Karpas-422 (cell line): ENCODE data around the gene TAS2R1. TPM values are rescaled to one million over a fixed set of nuclear protein-coding genes. Genes with fewer than 3 reads are reported as not detected.

Experiments
- DNase-seq: peaks from one replicate; pipeline ENCODE4 v3.0.0-alpha.2; 2015
- H2AFZ ChIP-seq: fragments of 200-600 bp; sonication (generic); 2 replicates; pipeline ENCODE4 v1.6.1; 2014; ENCODE audit warnings: antibody characterized with exemption, low read length, mixed read lengths
- H3K27ac ChIP-seq: fragments of 200-600 bp; sonication (generic); 2 replicates; pipeline ENCODE4 v1.5.1; 2014; ENCODE audit warnings: mild to moderate bottlenecking, low read length, moderate library complexity
- H3K27me3 ChIP-seq: fragments of 200-600 bp; sonication (generic); 2 replicates; pipeline ENCODE4 v1.6.1; 2014; ENCODE audit warnings: low read length, mixed read lengths
- H3K36me3 ChIP-seq: fragments of 200-600 bp; sonication (generic); 2 replicates; pipeline ENCODE4 v1.6.1; 2014; ENCODE audit warnings: low read length, mixed read lengths; ENCODE audit not compliant: insufficient read depth
- H3K4me1 ChIP-seq: fragments of 200-600 bp; sonication (generic); 2 replicates; pipeline ENCODE4 v1.6.1; 2014; ENCODE audit warnings: mild to moderate bottlenecking, low read length, mixed read lengths
- H3K4me2 ChIP-seq: fragments of 200-600 bp; sonication (generic); 2 replicates; pipeline ENCODE4 v1.6.1; 2014; ENCODE audit warnings: low read length, low read depth, mild to moderate bottlenecking; ENCODE audit not compliant: poor library complexity, severe bottlenecking
- H3K4me3 ChIP-seq: fragments of 200-600 bp; sonication (generic); 2 replicates; pipeline ENCODE4 v1.5.1; 2014; ENCODE audit warnings: mild to moderate bottlenecking, antibody characterized with exemption, low read length, mixed read lengths
- H3K79me2 ChIP-seq: fragments of 200-600 bp; sonication (generic); 2 replicates; pipeline ENCODE4 v1.6.1; 2014; ENCODE audit warnings: mild to moderate bottlenecking, low read length, mixed read lengths
- H3K9ac ChIP-seq: fragments of 200-600 bp; sonication (generic); 2 replicates; pipeline ENCODE4 v1.6.0; 2014; ENCODE audit warnings: low read length
- H3K9me2 ChIP-seq: fragments of 200-600 bp; sonication (generic), shearing (Covaris generic); replicated peaks from 2 replicates; pipeline ENCODE4 v1.6.0; 2014; ENCODE audit warnings: mild to moderate bottlenecking, low read length, moderate library complexity; ENCODE audit not compliant: insufficient read depth
- H3K9me3 ChIP-seq: fragments of 300-700, 200-600 bp; sonication (generic); 2 replicates; pipeline ENCODE4 v1.6.1; 2014; ENCODE audit warnings: low read length, mixed read lengths
- H4K20me1 ChIP-seq: fragments of 200-600 bp; sonication (generic); 2 replicates; pipeline ENCODE4 v1.6.1; 2014; ENCODE audit warnings: mild to moderate bottlenecking, antibody characterized with exemption, low read length, low read depth; ENCODE audit not compliant: insufficient read depth
- total RNA-seq: library from RNA; depleted of rRNA; stranded (reverse); fragments of >200 nt; shearing (Covaris generic); gene quantifications from 2 replicates; pipeline ENCODE4 v1.2.3, GENCODE V29; 2014; ENCODE audit warnings: low replicate concordance

TAS2R1 gene
- total RNA-seq, 1 experiment from 2014 or later: not detected

GRCh38 chr5:9619331-9620092 is 10.6 kb downstream of the TAS2R1 start:
- H3K4me2 ChIP-seq: no peak overlapping the region
- H3K9me2 ChIP-seq: no peaks in the 10 kb centered on the region
- H3K9me3 ChIP-seq: no peaks in the 10 kb centered on the region
- no peaks in the 10 kb centered on the region for H3K27me3 ChIP-seq
- H3K27ac ChIP-seq: no peak overlapping the region
- H3K79me2 ChIP-seq: no peaks in the 10 kb centered on the region
- H2AFZ ChIP-seq: no peak overlapping the region
- no peak for DNase-seq
- H3K9ac ChIP-seq: no peak overlapping the region
- H3K4me3 ChIP-seq: no peak overlapping the region
- H4K20me1 ChIP-seq: no peaks in the 10 kb centered on the region
- no peaks in the 10 kb centered on the region for H3K36me3 ChIP-seq
- no peaks in the 10 kb centered on the region for H3K4me1 ChIP-seq

DNA sequence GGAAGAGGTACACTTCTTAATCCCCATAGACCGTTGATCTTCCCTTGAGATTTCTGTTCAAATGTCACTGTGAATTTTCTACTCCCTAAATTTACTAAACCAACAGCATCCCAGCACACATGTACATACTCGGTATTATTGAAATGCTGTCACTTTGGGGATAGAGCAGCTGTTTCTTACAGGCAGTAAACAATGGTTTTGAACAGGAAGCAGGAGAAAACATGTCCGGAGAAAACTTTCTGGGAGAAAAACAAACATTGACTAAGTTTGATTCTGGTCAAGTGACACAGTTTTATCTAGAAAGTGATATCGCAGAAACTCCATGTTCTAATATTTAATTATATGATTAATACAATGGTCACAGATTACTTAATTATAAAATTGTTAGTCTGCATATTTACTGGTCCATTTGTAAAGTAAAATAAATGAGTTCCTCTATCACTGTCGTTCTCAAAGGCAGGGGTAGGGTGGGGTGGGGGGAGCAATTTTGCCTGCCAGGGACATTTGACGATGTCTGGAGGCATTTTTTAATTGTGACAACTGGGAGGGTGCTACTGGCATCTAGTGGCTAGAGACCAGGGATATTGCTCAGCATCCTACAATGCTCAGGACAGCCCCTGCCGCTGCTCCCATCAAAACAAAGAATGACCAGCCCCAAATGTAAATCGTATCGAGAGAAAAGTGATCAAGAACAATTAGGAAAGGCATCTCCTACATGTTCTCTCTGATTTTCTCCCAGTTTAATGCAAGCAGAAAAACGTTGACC is 12.2 kb downstream of the TAS2R1 start:
- no peaks in the 10 kb centered on the region for H4K20me1 ChIP-seq
- no peaks in the 10 kb centered on the region for H3K4me1 ChIP-seq
- no peaks in the 10 kb centered on the region for H3K9me2 ChIP-seq
- H3K4me3 ChIP-seq: no peak overlapping the region
- no peak for DNase-seq
- no peak overlapping the region for H3K9ac ChIP-seq
- no peak overlapping the region for H3K4me2 ChIP-seq
- H3K27me3 ChIP-seq: no peaks in the 10 kb centered on the region
- H3K27ac ChIP-seq: no peak overlapping the region
- H2AFZ ChIP-seq: no peak overlapping the region
- H3K9me3 ChIP-seq: no peaks in the 10 kb centered on the region
- H3K36me3 ChIP-seq: no peaks in the 10 kb centered on the region
- no peaks in the 10 kb centered on the region for H3K79me2 ChIP-seq

DNA sequence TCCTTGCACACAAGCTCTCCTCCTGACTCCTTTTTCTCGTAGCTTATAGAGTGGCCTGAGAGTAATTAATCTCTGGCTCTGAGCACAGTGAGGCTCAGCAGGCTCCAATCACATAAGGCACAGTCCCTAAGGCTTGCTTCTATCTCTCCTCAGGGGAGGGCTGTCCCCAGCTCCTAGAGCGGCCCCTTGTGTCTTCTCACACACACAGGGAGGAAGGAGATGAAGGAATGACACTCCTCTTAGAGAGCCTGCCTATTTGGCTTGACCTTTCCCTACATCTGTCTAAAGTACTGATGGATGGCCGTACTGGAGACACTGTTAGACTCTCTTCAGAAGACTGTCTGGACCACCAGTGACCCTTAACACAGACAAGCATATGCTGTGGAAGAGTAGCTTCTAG is 12.9 kb downstream of the TAS2R1 start:
- no peak overlapping the region for H3K4me2 ChIP-seq

DNA sequence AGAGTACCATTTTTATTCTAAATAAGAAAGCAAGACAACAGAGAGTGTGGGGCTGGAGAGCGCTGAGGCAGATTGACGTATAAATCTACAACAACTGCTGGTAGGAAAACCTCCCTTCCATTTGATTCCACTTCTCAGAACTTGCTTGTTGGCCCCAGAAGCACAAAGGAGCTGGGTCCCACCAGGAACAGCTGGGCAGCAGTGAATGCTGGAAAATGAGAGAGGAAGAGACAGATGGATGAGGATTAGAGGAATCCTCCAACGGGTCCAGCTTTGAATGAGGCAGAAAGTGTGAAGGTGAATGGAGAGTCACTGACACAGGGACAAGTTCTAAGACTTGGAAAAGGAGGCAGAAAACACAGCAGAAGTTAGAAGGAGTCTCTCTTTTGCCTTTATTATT is 14.8 kb downstream of the TAS2R1 start:
- no peaks in the 10 kb centered on the region for H3K79me2 ChIP-seq
- no peaks in the 10 kb centered on the region for H3K9me2 ChIP-seq
- H2AFZ ChIP-seq: no peak overlapping the region
- no peak for DNase-seq
- no peaks in the 10 kb centered on the region for H3K9me3 ChIP-seq
- no peak overlapping the region for H3K9ac ChIP-seq
- no peaks in the 10 kb centered on the region for H3K27me3 ChIP-seq
- H3K36me3 ChIP-seq: no peaks in the 10 kb centered on the region
- no peaks in the 10 kb centered on the region for H3K4me1 ChIP-seq
- H3K27ac ChIP-seq: no peak overlapping the region
- no peak overlapping the region for H3K4me3 ChIP-seq
- no peak overlapping the region for H3K4me2 ChIP-seq
- H4K20me1 ChIP-seq: no peaks in the 10 kb centered on the region

More for the DNA sequence above, 12.9 kb downstream of the TAS2R1 start:
- H3K4me3 ChIP-seq: no peak overlapping the region
- H3K9me3 ChIP-seq: no peaks in the 10 kb centered on the region
- no peaks in the 10 kb centered on the region for H4K20me1 ChIP-seq
- no peaks in the 10 kb centered on the region for H3K79me2 ChIP-seq
- H3K9me2 ChIP-seq: no peaks in the 10 kb centered on the region
- no peaks in the 10 kb centered on the region for H3K36me3 ChIP-seq
- no peak overlapping the region for H3K27ac ChIP-seq
- no peaks in the 10 kb centered on the region for H3K4me1 ChIP-seq
- H3K9ac ChIP-seq: no peak overlapping the region
- DNase-seq: no peak
- no peaks in the 10 kb centered on the region for H3K27me3 ChIP-seq
- no peak overlapping the region for H2AFZ ChIP-seq

DNA sequence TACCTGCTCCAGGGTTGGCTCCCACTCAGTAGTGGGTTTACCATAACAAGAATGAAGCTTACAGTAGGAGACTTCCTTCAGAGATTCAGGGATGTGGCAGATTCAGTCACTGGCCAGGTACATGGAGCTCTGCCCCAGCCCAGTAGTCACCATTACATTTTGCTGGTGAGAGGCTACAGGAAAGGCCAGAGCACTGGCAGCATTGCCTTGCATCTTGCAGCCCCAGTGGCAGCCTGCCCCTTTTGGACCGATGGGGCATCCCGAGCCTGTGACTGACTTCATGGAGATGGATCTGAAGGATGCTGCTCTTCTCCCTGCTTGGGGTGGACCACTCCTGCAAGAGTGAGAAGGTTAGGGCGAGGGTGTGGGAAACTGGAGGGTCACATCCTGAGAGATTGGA is 16.8 kb downstream of the TAS2R1 start:
- H3K9me2 ChIP-seq: no peaks in the 10 kb centered on the region
- DNase-seq: no peak

GRCh38 chr5:9610969-9611368 is 19.2 kb downstream of the TAS2R1 start:
- DNase-seq: no peak
- no peaks in the 10 kb centered on the region for H3K4me1 ChIP-seq
- H2AFZ ChIP-seq: no peak overlapping the region
- no peak overlapping the region for H3K4me2 ChIP-seq
- no peak overlapping the region for H3K9ac ChIP-seq
- no peak overlapping the region for H3K4me3 ChIP-seq
- no peaks in the 10 kb centered on the region for H3K9me3 ChIP-seq
- no peaks in the 10 kb centered on the region for H3K79me2 ChIP-seq
- no peaks in the 10 kb centered on the region for H3K27me3 ChIP-seq
- no peaks in the 10 kb centered on the region for H3K9me2 ChIP-seq
- H3K27ac ChIP-seq: no peak overlapping the region
- H4K20me1 ChIP-seq: no peaks in the 10 kb centered on the region
- no peaks in the 10 kb centered on the region for H3K36me3 ChIP-seq

More for the DNA sequence above, 16.8 kb downstream of the TAS2R1 start:
- Histone ChIP-seq H3K9me3 (no peaks in the 10 kb centered on the region), H2AFZ (no peak overlapping the region), H3K36me3 (no peaks in the 10 kb centered on the region), H3K4me3 (no peak overlapping the region), H3K9ac (no peak overlapping the region), H3K27ac (no peak overlapping the region), H3K4me1 (no peaks in the 10 kb centered on the region), H4K20me1 (no peaks in the 10 kb centered on the region), H3K79me2 (no peaks in the 10 kb centered on the region), H3K27me3 (no peaks in the 10 kb centered on the region), H3K4me2 (no peak overlapping the region)

DNA sequence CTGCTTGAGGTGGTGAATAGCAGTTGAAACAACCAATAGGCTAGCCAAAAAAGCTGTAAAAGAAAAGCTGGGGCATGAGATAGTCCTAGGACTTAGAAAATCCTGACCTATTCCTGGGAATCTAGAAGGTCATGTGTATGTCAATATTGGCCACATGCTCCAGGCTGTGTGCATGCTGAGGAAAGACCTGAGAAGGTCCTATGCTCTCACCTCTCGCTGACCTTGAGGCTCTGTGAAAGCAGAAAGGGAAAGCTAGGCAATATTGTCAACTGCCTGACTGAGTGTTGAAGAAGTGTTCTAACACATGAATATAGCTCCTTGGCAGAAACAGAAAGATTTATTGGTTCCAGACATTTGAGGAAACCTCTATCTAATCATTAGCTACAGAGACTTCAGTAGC is 19.8 kb downstream of the TAS2R1 start:
- Histone ChIP-seq H3K9me3 (no peaks in the 10 kb centered on the region), H2AFZ (no peak overlapping the region), H3K36me3 (no peaks in the 10 kb centered on the region), H3K27ac (no peak overlapping the region), H3K27me3 (no peaks in the 10 kb centered on the region), H3K4me1 (no peaks in the 10 kb centered on the region), H3K4me3 (no peak overlapping the region), H4K20me1 (no peaks in the 10 kb centered on the region), H3K9ac (no peak overlapping the region), H3K79me2 (no peaks in the 10 kb centered on the region), H3K9me2 (no peaks in the 10 kb centered on the region), H3K4me2 (no peak overlapping the region)
- no peak for DNase-seq

DNA sequence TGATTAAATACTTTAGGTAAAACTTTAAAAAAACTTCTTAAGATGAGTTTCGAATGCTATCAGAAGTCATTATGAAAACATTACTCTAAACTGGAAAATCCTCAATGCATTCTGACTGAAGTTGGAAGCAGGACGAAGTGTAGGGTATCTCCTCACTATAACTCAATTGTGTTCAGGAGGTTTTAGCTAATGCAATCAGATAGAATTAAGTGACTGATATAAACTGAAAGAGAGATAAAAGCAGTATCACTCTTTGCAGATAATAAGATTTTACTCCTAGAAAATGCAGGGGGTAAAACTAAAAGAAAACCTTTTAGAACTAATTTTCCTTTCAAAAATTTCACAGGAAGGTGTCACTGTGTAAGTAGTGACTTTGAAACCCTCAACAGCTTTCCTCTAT is 22.1 kb downstream of the TAS2R1 start:
- H3K4me2 ChIP-seq: no peak overlapping the region
- H3K27ac ChIP-seq: no peak overlapping the region

More for the DNA sequence above, 22.1 kb downstream of the TAS2R1 start:
- no peak for DNase-seq
- H3K79me2 ChIP-seq: no peaks in the 10 kb centered on the region
- H2AFZ ChIP-seq: no peak overlapping the region
- no peaks in the 10 kb centered on the region for H3K9me3 ChIP-seq
- no peaks in the 10 kb centered on the region for H3K36me3 ChIP-seq
- H3K4me1 ChIP-seq: no peaks in the 10 kb centered on the region
- no peak overlapping the region for H3K9ac ChIP-seq
- H3K9me2 ChIP-seq: no peaks in the 10 kb centered on the region
- no peaks in the 10 kb centered on the region for H3K27me3 ChIP-seq
- no peak overlapping the region for H3K4me3 ChIP-seq
- H4K20me1 ChIP-seq: no peaks in the 10 kb centered on the region
